GM18519 (cell line): Measurements from ENCODE around the gene LY9.
"Not testable (repeated sequence)": the region's sequence is repeated elsewhere in the genome, so short reads cannot be mapped to it uniquely, and the experiment has no call there.

Experiments used
- ATAC-seq: cut with Tn5 transposase; IDR thresholded peaks from one replicate; pipeline ENCODE4 v1.9.1; 2021; ENCODE audit warnings: mild to moderate bottlenecking, moderate library complexity; ENCODE audit not compliant: unreplicated experiment, low FRiP score

LY9 gene

DNA sequence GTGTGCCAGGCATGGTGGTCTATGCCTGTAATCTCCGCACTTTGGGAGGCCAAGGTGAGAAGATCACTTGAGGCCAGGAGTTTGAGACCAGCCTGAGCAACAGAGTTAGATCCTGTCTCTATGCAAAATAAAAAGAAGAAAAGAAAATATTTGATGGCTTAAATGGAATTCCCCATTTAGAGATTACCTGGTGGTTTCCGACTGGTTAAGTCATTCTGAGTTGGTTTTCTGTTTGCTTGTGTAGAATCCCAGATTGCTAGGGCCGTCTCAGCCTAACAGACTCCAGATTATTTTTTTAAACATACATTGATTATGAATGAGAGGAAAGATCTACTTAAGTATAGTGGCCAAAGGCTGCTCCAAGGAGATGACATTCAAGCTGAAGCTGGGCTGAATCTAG is 22.9 kb upstream of the LY9 start:
- no peak for ATAC-seq

DNA sequence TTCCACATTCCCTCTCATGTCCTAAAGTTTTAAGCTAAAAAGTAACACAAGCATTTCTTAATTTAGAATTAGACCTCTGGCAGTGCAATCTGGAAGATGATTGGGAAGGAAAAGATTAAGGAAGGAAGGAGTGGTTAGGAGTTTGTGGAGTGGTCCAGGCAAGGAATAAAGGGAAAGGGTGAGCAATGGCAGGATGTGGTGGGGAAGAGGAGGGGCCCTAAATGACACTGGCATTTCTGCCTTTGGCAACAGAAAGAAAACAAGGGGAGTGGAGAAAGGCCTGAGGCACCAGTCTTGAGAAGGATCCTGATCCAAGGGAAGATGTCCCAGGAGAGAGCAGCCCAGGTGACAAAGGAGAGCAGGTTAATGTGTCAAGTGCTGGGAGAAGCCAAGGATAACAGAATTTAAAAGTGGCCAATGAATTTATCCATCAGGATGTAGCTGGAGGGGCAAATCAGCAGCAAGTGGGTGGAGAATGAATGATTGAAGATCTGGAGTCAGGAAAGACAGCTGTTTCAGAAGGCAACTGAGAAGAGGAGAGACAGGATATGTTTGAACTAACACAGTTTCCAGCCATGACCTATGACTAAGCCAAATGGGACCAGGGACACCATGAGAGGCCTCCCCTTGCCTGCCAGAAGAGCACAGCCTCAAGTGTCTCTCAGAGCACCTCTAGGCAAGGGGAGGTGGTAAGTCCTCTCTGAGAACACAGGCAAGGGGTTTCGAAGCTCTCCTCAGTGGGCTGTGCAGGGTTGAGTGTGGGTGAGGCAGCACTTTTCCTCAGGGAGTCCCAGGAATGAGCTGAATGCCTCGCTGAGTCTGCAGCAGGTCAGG is 20.9 kb upstream of the LY9 start:
- no peak for ATAC-seq

DNA sequence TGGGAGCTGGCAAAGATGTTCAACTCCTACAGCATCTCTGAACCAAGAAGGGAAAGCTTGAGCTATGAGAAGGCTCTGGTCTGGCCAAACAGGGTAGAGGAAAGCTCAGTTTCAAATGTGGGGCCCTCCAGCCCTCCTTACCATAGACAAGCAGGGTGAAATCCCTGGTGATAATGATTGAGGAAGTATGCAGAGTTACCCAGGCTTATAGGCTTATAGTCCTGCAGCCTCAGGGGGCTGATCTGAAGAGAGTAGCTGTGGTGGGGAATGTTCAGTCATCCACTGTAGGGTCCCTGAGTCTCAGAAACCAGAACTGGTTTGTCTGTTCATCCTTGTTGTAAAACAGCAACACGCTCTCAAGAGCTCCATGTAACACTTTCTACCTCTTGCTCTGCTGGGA is 19.8 kb upstream of the LY9 start:
- ATAC-seq, result no peak

DNA sequence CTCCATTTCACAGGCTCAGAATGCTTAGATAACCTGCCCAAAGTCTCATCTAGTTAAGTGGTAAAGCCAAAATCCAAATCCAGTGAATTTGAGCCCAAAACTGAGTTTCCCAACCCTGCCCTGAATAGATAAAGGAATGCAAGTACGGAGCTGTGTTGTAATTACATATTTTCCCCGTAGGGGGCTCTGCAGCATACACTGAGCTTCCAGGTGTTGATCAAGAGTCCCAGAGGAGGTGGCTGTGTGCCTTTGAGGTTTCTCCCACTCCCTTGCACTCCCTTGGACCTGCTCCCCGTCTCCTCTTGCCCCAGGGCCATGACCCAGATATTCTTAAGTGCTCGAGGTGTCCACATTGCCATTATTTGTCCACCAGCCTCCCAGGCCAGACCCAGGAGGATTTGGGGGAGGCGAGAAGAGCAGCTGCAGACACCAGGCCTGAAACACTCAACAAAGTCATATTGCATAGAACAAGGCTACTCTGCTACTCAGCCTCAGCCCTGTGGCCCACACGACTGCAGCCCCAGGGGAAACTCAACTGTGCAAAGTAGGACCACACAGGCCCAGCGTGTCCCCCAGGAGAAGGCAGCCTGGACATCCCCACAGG is 18.4 kb upstream of the LY9 start:
- no peak for ATAC-seq

DNA sequence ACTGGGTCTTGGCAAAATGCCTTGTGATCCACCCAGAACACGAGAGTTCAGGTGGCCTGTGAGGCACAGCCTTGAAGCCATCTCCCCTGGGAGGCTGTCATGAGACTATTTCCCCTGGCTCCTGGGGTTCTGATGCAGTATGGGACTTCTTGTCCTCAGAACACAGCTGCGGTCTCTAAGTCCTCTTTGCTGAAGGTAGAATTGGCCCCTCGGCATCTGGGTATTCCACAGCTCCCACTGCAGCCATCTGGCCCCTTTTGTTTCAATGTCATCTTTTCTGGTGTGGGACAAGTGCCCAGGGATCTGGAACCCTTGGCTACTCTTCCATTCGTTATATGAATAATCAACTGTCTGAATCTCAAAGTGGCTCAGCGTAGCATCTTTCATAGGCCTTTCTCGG is 17.0 kb upstream of the LY9 start:
- ATAC-seq, result no peak

DNA sequence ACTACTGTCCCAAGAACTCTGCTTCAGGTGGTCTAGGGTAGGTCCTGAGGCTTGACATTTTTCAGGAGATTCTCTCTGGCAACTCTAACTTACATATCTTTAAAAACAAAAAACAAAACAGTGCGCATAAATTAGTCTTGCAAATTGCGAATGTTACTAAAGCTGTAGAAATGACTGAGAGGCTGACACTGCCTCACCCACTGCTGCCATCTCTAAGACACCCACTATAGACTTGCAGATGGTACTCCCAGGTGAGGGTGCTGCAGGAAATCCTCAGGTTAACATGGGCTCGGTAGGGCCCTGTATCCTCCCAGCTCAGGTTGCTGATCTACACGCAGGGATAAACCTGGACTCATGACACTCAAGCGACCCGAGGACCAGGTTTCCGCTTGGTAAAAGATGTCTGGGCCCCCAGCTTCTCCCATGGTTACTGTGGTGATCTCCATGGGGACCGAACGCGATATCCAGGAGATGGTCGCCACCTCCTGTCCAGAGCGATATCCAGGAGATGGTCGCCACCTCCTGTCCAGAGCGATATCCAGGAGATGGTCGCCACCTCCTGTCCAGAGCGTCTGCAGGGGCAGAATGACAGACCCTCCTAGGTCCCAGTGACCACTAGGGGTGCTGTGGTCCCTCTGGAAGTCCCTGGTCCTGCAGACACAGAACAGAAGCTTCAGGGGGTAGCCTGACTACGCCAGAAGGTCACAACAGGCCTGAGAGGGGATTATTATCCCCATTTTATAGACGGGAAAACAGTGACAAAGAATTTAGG is 16.2 kb upstream of the LY9 start:
- ATAC-seq, result no peak

DNA sequence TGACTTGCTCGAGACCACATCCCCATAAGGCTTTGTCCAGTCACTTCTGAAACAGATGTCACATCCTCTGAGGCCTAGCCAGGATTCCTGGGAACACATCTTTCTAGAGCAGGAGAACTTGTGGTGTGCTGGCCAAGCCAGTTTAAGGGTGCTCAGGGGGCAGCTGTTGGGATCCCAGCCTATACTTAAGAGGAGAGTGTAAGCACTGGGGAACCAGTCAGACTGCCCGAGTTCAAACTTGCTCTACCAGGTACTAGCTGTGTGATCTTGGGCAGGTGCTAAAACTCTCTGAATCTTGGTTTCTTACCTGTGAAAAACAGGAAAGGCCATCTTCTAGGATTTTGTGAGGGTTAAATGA is 15.6 kb upstream of the LY9 start:
- no peak for ATAC-seq

DNA sequence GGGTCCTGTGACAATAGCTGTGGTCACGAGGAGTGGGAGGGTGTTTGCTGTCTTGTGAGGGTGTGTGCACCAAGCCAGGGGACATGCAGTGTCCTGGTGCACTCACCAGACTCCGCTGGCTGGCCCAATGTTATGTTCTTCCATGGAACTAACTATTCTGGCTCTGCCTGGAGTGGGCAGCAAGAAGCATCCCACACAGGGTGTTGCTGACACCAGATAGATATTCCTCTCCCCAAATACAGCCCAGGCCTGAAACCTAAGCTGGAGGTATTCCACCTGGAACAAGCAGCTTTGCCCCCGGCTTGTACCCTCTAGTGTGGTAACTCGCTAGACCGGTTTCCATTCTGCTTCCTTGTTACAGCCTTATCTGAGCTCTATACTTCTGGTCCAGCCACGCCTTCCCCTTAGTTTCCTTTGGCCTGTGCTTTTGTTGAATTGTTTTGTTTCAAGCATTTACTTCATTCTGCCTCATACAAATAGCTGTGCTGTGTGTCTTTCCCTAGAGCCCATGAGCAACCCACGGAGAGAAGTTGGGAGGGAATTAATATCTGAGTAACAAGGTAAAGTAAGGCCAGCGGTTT is 14.7 kb upstream of the LY9 start:
- ATAC-seq, result no peak

DNA sequence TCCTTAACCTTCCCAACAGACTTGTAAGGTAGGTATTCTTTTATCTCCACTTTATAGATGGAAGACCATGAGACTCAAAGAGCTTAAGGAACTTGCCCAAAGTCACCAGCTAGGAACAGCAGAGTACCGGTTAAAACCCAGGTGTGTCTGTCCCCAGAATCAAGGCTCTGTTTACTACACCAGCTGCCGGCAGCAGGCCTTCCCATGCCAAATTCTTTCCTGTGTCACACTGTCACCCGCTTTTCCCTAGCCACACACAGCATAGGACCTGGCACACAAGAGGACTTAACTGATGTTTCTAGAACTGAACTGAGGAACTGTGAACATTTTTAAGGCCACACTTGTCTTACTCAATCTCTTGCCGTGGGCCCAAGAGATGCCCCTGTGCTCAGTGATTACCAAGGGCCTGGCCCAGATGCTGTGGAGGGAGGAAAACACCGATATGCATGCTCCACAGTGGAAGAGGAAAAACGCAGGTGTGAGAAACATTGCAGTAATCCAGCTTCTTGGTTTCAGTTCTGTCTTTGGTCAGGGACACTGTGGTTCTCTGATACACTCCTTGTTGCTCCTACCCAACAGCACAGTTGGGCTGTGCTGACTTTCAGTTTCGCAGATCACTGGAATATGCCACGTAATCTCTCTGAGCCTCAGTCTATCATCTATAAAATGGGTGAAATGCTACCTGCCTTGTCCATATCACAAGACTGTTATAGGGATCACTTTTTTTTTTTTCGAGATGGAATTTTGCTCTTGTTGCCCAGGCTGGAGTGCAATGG is 13.9 kb upstream of the LY9 start:
- ATAC-seq, result peak; percentile 81

DNA sequence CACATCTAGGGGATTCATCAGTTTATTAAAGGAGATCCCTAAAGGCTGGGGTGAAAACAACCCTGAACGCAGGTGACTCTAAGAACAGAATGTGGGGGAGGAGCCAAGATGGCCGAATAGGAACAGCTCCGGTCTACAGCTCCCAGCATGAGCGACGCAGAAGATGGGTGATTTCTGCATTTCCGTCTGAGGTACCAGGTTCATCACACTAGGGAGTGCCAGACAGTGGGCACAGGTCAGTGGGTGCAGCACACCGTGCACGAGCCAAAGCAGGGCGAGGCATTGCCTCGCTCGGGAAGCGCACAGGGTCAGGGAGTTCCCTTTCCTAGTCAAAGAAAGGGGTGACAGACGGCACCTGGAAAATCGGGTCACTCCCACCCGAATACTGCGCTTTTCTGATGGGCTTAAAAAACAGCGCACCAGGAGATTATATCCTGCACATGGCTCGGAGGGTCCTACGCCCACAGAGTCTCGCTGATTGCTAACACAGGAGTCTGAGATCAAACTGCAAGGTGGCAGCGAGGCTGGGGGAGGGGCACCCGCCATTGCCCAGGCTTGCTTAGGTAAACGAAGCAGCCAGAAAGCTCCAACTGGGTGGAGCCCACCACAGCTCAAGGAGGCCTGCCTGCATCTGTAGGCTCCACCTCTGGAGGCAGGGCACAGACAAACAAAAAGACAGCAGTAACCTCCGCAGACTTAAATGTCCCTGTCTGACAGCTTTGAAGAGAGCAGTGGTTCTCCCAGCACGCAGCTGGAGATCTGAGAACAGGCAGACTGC is 12.8 kb upstream of the LY9 start:
- ATAC-seq, result not testable (repeated sequence)

DNA sequence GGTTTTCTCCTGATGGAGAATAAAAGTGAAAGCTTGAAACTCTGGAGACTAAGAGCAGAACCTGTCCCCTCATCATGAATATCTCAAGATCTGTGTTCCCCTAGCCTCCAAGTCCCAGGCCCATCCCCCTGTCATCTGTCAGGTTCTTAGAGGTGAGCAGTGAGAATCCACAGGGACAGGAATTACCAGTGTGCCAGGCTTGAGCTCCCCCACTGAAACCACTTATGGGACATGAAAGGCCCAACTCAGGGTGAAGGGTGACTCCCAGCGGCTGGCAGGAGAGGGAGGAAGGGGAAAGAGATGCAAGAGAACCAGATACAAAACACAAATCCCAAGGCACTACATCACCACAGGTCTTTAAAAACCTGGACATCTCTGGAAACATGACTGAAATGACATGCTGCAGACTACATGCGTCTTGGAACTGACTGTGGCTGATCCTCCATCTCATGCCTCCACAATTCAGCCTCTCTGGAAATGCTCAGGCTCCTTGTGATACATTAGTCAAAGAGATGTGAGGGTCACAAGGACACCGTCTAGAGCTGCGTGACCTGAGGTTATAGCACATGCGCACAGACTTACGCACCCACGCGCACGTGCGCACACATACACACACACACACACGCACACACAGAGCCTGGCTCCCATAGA is 6.8 kb upstream of the LY9 start:
- ATAC-seq, result no peak

DNA sequence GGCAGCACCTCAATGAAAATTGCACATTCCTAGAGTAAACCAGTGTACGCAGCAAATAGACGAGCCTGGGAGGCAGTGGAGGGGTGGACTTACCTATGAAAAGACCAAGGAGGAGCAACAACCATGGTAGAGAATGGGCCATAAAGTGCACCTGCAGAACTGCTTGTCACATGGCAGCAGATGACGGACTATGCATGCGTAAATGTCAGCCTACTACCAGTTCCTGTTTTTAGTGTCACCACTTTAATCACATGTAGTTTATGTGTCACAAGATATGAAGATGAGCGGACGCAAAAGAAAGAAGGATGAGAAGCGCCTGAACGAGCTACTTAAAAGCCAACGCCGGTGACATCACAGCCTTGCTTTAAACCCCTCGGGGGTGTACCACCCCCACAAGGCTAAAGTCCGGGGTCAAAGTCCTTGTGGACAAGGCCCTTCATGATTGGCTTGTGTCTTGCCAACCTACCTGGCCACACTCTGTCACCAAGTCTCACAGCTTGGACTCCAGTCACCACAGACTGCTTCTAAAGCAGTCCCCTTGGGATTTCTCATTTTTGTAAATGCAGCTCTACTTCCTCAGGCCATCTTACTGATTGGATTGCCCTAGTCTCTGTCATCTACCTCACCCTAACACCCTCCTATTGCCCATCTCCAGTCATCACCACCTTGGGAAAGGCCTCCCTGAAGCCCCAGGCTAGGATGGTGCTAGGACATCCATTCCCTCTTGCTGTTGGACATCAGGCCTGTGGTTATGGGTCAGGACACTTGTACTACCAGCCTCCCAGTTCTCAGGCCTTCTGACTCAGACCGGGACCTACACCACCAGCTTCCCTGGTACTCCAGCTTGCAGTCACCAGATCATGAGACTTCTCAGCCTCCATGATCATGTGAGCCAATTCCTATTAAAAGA is 6.0 kb upstream of the LY9 start:
- peak; percentile 83 for ATAC-seq

DNA sequence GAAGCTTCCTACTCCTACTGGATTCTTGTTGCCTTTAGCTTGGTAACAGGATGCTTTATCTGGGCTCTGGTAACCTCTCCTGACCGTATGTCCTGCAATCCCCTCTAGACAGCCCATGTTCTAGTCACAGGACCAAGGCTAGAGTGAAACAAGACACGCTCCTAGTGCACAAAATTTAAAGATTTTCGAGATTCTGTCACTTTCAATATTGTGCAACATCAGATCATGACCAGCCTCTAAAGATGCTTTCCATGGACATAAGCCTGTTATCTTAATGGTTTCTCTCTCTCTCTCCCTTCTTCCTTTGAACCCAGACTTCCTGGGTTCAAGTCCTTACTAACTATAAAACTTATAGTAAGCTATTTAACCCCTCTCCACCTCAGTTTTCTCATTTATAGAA is 1.6 kb upstream of the LY9 start:
- ATAC-seq, result no peak

DNA sequence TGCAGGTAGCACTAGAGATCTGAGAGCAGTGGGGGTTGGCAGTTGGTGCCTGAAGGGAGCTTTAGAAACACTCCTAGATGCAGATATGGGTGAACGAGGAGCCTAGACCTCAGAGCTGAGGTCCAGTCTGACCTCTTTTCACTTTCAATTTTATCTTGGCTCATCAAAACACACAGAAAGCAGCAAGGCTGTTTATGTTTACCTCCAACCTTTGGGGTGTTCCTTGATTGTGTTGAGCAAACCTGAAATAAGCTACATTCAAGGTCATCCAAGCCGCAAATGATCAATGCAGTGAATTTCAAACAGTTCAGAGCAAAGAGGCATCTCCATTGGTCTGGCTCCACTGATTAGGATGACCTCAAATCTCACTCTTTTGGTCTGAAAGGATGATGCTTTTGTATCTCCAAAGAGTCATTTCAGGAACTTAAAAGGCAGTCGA is 1.3 kb downstream of the LY9 start:
- no peak for ATAC-seq

DNA sequence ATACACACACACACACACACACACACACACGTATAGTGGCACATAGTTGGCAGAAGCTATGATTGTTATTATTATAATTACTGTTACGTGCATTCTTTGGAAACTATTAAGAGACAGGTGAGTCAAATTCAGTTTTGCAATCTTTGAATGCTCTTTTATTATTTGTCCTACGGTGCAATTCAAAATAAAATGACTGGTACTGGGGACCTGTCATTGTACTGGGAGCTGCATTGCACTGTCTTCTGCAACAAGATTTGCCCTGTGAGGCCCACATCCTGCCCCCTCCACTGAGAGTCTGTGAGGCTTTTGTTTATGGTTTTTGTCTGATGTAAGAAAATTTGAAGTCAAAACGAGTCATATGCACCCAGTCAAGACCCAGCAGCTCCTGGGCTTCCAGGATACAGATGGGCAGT is 1.9 kb downstream of the LY9 start:
- ATAC-seq, result no peak

DNA sequence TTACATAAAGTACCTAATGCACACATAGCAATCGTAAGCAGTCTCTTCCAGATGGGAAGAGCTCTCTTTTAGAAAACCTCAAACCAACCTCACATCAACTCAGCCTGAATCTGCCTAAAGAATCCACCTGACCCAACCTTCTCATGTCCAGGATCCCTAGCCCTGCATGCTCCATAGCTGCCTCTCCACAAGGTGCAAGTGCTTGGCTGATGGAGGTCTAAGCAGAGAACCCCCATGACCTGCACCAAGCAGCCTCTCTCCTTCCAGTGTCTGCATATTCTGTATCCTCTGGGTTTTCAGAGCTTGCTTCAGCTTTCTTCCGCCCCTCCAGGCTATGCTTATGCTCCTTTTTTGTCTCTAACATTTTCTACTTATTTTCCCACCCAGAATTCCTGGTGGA is 2.5 kb downstream of the LY9 start:
- ATAC-seq, result no peak

DNA sequence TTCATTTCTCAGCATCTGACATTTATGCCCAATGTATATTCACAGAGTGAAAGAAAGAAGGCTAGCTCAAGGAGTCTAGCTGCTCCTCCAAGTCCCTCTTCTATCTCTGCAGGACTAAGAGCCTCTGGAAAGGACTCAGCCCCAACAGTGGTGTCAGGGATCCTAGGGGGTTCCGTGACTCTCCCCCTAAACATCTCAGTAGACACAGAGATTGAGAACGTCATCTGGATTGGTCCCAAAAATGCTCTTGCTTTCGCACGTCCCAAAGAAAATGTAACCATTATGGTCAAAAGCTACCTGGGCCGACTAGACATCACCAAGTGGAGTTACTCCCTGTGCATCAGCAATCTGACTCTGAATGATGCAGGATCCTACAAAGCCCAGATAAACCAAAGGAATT is 3.7 kb downstream of the LY9 start:
- no peak for ATAC-seq

DNA sequence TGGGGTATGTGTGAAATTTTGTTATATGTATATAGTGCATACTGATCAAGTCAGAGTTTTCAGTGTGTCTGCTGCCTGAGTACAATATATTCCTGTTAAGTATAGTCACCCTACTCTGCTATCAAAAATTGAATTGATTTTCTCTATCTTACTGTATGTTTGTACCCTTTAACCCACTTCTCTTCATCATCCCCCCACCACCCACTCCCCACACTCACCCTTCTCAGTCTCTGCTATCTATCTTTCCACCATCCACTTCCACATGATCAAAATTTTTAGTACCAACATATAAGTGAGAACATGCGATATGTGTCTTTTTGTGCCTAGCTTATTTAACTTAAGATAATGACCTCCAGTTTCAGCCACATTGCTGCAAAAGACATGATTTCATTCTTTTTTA is 4.2 kb downstream of the LY9 start:
- ATAC-seq, result no peak
